Lower leg skin (tissue), 4 donors: Measurements from ENCODE around the gene TFE3. TPM values are rescaled to one million over a fixed set of nuclear protein-coding genes. Genes with fewer than 3 reads are reported as not detected.

Source experiments
- DNase-seq, 2 donors: peaks; one replicate each; pipeline ENCODE4 v3.0.0-alpha.2; 2019; ENCODE audit warnings: low spot score in 2 of 2
- H3K4me3 ChIP-seq: fragments of 200-600 bp; sonication (generic); 2 replicates; pipeline ENCODE4 v1.5.1; 2017; ENCODE audit warnings: mild to moderate bottlenecking, low read depth; ENCODE audit not compliant: poor library complexity, severe bottlenecking
- CTCF ChIP-seq, 3 donors: fragments of 450-650 bp; IDR thresholded peaks; one replicate each; pipeline ENCODE4 v1.5.1; 2016; ENCODE audit warnings: antibody characterized with exemption in 3 of 3, mild to moderate bottlenecking in 3 of 3, moderate library complexity in 2 of 3
- POLR2A ChIP-seq, 2 donors: fragments of 450-650 bp; IDR thresholded peaks; one replicate each; pipeline ENCODE4 v1.6.1; 2016 to 2017; ENCODE audit warnings: antibody characterized with exemption in 2 of 2, mild to moderate bottlenecking in 1 of 2, moderate library complexity in 1 of 2
- WGBS, 2 donors: methylation state at CpG; one replicate each; pipeline ENCODE4 v1.1.5; 2018; 5-methylcytosine and 5-hydroxymethylcytosine counted together
- intact Hi-C: fragments of 100-400 bp; cut with DNase I; formaldehyde crosslinking; loops from one replicate; pipeline ENCODE4 v1.15.0; 2023; ENCODE audit warnings: low total_unique reads
- total RNA-seq, 4 donors: library from RNA; depleted of rRNA; stranded (reverse); fragments of >200 nt; gene quantifications; one replicate each; pipeline ENCODE4 v1.1.0, GENCODE V29; 2016

Gene TFE3
- total RNA-seq, 4 donors from 2014 or later = 37.1 to 55.9 (median 53.6) TPM

- intact Hi-C loops = no loop called here
- DNase-seq = no peak
- WGBS, 2 donors = 84% methylated on average over 12 of the region's 20 CpGs; no CpG with 5 or more reads in 1 of the 2 donors
- H3K4me3 ChIP-seq = no peak overlapping the region
- TF ChIP-seq POLR2A (IDR thresholded peaks at IDR 0.05) (no peak), CTCF (IDR thresholded peaks at IDR 0.05) (no peak)
These were observed 21.1 kb upstream of the TFE3 start for GRCh38 chrX:49064303-49064702.

- 99 to 100% methylated on average over 6 to 9 of the region's 9 CpGs for WGBS, 2 donors
- no peak for DNase-seq
- no peak for TF ChIP-seq CTCF (IDR thresholded peaks at IDR 0.05)
- no peak for TF ChIP-seq POLR2A (IDR thresholded peaks at IDR 0.05)
- intact Hi-C loops = no loop called here
- H3K4me3 ChIP-seq = no peak overlapping the region
These were observed 20.6 kb upstream of the TFE3 start for GRCh38 chrX:49063715-49064114.

- WGBS, 2 donors = 74% methylated on average over 10 of the region's 10 CpGs; no CpG with 5 or more reads in 1 of the 2 donors
- intact Hi-C loops = no loop called here
- no peak for DNase-seq
- no peak overlapping the region for H3K4me3 ChIP-seq
- TF ChIP-seq CTCF (IDR thresholded peaks at IDR 0.05) (no peak), POLR2A (IDR thresholded peaks at IDR 0.05) (no peak)
These were observed 18.8 kb upstream of the TFE3 start for GRCh38 chrX:49061916-49062315.

- WGBS, 2 donors = 82 to 87% methylated on average over 7 of the region's 7 CpGs
- no peak for DNase-seq
- intact Hi-C loops = no loop called here
- no peak overlapping the region for H3K4me3 ChIP-seq
- TF ChIP-seq POLR2A (IDR thresholded peaks at IDR 0.05) (no peak), CTCF (IDR thresholded peaks at IDR 0.05) (no peak)
These were observed 18.3 kb upstream of the TFE3 start for GRCh38 chrX:49061490-49061889.

- no peak overlapping the region for H3K4me3 ChIP-seq
- 72 to 84% methylated on average over 3 of the region's 3 CpGs for WGBS, 2 donors
- DNase-seq = no peak
- intact Hi-C loops = no loop called here
- TF ChIP-seq POLR2A (IDR thresholded peaks at IDR 0.05) = no peak
- no peak for TF ChIP-seq CTCF (IDR thresholded peaks at IDR 0.05)
These were observed 17.8 kb upstream of the TFE3 start for GRCh38 chrX:49060914-49061313.

DNA sequence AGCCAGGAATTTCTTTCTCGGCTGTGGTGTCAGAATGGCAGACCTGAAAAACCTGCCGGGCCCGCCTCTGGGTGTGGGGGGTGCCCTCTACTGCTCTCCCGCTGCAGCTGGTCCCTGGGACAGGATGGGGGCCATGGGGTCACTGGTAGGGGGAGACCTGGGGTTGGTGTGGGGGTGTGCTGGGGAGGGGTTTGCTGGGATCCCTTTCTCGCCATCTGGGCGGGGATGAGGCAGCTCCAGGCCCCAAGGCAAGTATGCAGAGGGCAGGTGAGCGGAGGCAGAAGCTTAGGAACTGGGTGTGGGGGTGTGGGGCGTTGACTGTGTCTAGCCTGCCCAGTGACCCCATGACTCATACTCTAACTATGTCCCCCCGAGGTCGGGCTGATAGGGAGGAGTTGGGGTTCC, 16.5 kb upstream of the TFE3 start:
- H3K4me3 ChIP-seq = peak overlapping the region; percentile 6
- WGBS, 2 donors = 39 to 45% methylated on average over 6 to 8 of the region's 10 CpGs
- intact Hi-C loops = no loop called here
- DNase-seq = no peak
- TF ChIP-seq POLR2A (IDR thresholded peaks at IDR 0.05) (no peak), CTCF (IDR thresholded peaks at IDR 0.05) (no peak)
